GM21786 (cell line): Measurements from ENCODE around the gene BTN2A1.
"Not testable (repeated sequence)": the region's sequence is repeated elsewhere in the genome, so short reads cannot be mapped to it uniquely, and the experiment has no call there.

Source experiments
- ATAC-seq: cut with Tn5 transposase; IDR thresholded peaks from one replicate; pipeline ENCODE4 v1.9.1; 2021; ENCODE audit not compliant: unreplicated experiment

Gene BTN2A1

GRCh38 chr6:26432627-26433201 lies 25.0 kb upstream of the BTN2A1 start:
- no peak for ATAC-seq

GRCh38 chr6:26433680-26434079 lies 24.1 kb upstream of the BTN2A1 start:
- not testable (repeated sequence) for ATAC-seq

- ATAC-seq: no peak
Observed at GRCh38 chr6:26436018-26436417, 21.7 kb upstream of the BTN2A1 start.

- no peak for ATAC-seq
Observed at GRCh38 chr6:26437550-26437949, 20.2 kb upstream of the BTN2A1 start.

- ATAC-seq: no peak
Observed at GRCh38 chr6:26438000-26438399, 19.8 kb upstream of the BTN2A1 start.

- ATAC-seq: no peak
Observed at GRCh38 chr6:26439151-26440125, 18.3 kb upstream of the BTN2A1 start.

GRCh38 chr6:26440977-26441358 lies 16.8 kb upstream of the BTN2A1 start:
- no peak for ATAC-seq

GRCh38 chr6:26441977-26442376 lies 15.8 kb upstream of the BTN2A1 start:
- no peak for ATAC-seq

GRCh38 chr6:26445934-26446667 lies 11.7 kb upstream of the BTN2A1 start:
- ATAC-seq: peak; percentile 90

- no peak for ATAC-seq
Observed at GRCh38 chr6:26447257-26447656, 10.5 kb upstream of the BTN2A1 start.

- ATAC-seq: no peak
Observed at GRCh38 chr6:26450240-26450639, 7.5 kb upstream of the BTN2A1 start.

GRCh38 chr6:26452631-26453235 lies 5.0 kb upstream of the BTN2A1 start:
- ATAC-seq: no peak

- no peak for ATAC-seq
Observed at GRCh38 chr6:26454631-26455030, 3.1 kb upstream of the BTN2A1 start.

- ATAC-seq: no peak
Observed at GRCh38 chr6:26455357-26455970, 2.3 kb upstream of the BTN2A1 start.

GRCh38 chr6:26457264-26457805 lies 420 bp upstream of the BTN2A1 start:
- ATAC-seq: peak; percentile 19

- ATAC-seq: no peak
Observed at GRCh38 chr6:26459023-26459810, 1.5 kb downstream of the BTN2A1 start.

GRCh38 chr6:26461353-26461752 lies 3.6 kb downstream of the BTN2A1 start:
- ATAC-seq: not testable (repeated sequence)

- ATAC-seq: no peak
Observed at GRCh38 chr6:26464014-26464413, 6.3 kb downstream of the BTN2A1 start.

GRCh38 chr6:26464416-26465131 lies 6.8 kb downstream of the BTN2A1 start:
- ATAC-seq: no peak
